Adrenal gland (tissue), 5 donors: ENCODE results near the gene GALNT10.

ENCODE experiments used
- POLR2A ChIP-seq, 2 donors: fragments of 450-650 bp; IDR thresholded peaks; one replicate each; pipeline ENCODE4 v1.6.1; 2017; ENCODE audit warnings: antibody characterized with exemption in 2 of 2, mild to moderate bottlenecking in 2 of 2, moderate library complexity in 1 of 2
- TF ChIP-seq, protein P1 (sequence below), 6 experiments: fragments of 450-650 bp in 4 of 6; fragments of 200-600 bp in 2 of 6; sonication (generic) in 1 of 6; IDR thresholded peaks; 1 replicate in 5 of 6; 2 replicates in 1 of 6; pipeline versions ENCODE4 v1.5.1 to v1.8.0; 2016 to 2021; ENCODE audit warnings: antibody characterized with exemption in 6 of 6, mild to moderate bottlenecking in 2 of 6, moderate library complexity in 1 of 6
- donor health status: DM: no; HTN: no; CAD: no.

GRCh38 chr5:154330097-154330667 lies 139.6 kb downstream of the GALNT10 start:
- no peak for TF ChIP-seq POLR2A (IDR thresholded peaks at IDR 0.05)
- TF ChIP-seq, protein P1, sequence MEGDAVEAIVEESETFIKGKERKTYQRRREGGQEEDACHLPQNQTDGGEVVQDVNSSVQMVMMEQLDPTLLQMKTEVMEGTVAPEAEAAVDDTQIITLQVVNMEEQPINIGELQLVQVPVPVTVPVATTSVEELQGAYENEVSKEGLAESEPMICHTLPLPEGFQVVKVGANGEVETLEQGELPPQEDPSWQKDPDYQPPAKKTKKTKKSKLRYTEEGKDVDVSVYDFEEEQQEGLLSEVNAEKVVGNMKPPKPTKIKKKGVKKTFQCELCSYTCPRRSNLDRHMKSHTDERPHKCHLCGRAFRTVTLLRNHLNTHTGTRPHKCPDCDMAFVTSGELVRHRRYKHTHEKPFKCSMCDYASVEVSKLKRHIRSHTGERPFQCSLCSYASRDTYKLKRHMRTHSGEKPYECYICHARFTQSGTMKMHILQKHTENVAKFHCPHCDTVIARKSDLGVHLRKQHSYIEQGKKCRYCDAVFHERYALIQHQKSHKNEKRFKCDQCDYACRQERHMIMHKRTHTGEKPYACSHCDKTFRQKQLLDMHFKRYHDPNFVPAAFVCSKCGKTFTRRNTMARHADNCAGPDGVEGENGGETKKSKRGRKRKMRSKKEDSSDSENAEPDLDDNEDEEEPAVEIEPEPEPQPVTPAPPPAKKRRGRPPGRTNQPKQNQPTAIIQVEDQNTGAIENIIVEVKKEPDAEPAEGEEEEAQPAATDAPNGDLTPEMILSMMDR (IDR thresholded peaks at IDR 0.05), result no peak
